ENCODE results near the gene NDUFA3.

Gene NDUFA3

DNA sequence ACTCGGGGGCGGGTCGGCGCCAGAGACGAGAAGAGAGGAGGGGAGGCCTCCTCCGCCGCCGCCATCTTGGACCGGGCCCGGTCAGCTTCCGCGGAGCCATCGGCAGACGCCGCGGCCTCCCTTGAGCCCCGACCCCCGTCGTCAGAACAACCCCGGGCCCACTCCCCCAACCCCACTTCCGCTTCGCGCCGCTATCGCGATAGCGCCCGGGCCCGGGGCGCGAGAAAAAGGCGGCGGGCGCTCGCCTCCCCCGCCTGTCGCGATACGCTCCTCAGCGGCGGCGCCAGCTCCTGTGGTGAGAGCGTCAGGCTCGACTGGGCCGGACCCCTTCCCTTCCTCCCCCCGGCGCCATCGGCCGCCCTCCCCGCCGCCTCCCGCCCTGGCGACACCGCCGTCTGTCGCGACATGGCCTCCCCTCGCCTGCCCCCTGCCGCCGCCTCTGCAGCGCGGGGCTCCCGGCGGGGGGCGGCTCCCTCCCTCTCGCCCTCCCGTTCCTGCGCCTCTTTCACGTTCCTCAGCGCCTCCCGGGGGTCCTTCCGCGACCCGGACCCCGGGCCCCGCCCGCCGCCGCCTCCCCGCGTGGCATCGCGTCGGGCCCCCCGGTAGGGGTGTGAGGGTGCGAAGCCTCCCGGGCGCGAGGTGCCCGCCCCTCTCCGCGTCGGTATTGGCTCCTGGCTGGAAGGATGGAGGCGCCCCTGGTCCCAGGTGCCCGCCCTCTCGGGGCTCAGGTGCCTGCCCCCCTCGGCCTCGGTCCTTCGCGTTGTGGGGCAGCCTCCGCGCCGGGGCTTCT lies 35.2 kb downstream of the NDUFA3 start, which contains the start of gene CNOT3:
Gene CNOT3, plus strand, starts transcription at position 64 of the 790 bp plus-strand sequence. CDS start 5,217 bp downstream, outside the sequence.
- TF ChIP-seq, protein P1, sequence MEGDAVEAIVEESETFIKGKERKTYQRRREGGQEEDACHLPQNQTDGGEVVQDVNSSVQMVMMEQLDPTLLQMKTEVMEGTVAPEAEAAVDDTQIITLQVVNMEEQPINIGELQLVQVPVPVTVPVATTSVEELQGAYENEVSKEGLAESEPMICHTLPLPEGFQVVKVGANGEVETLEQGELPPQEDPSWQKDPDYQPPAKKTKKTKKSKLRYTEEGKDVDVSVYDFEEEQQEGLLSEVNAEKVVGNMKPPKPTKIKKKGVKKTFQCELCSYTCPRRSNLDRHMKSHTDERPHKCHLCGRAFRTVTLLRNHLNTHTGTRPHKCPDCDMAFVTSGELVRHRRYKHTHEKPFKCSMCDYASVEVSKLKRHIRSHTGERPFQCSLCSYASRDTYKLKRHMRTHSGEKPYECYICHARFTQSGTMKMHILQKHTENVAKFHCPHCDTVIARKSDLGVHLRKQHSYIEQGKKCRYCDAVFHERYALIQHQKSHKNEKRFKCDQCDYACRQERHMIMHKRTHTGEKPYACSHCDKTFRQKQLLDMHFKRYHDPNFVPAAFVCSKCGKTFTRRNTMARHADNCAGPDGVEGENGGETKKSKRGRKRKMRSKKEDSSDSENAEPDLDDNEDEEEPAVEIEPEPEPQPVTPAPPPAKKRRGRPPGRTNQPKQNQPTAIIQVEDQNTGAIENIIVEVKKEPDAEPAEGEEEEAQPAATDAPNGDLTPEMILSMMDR (IDR thresholded peaks at IDR 0.05) = no peak

DNA sequence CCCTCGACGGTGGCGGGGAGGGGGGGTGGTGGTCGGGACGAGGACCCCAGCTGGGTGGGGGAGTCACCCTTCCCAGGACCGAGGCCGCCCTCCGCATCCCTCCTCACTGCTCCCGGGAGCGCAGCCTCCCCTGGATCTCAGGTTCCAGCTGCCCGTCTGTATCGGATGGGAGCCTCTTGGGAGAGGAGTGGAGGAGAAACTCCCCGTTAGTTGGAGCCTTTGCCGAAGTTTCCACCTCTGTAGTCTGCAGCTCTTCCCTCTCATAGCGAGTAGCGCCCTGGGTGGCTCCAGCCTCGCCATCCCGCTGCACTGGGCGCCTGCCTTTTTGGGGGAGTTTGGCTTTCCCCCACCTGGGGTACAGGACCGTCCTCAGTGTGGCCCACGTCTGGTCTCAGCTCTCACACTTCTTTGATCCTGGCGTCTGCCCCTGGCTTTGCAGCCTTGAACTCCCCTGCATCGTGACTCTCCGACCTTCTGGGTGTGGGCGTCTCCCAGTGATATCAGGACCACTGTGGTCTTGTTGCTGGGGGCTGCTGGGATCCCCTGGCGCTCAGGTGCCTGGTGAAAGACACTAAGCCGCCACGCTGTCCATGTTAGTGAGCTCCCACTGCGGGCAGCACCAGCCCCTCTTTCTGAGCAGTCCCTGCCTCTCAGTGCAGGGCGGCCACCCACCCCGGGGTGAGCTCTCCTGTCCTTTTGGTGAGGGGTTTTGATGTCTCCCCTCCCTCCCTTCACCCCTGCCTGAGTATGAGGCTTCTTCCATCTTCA lies 36.0 kb downstream of the NDUFA3 start:
- TF ChIP-seq, protein P1 (IDR thresholded peaks at IDR 0.05) = no peak

DNA sequence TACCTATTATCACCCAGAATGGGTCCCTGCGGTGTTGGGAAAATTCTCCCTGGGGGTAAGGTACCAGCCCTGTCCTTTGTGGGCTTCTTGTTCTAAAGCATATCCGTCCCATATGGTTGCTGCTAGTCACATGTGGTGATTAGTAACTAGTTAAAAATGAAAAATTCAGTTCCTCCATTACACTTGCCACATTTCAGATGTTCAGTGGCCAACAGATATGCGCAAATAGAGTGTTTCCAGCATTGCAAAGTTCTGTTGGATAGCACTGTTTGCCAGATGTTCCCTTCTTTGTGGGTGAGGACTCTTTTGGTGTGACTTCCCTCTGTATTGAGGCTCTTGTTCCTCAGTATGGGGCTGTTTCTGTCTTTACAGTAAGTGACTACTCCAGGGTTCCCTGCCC lies 38.7 kb downstream of the NDUFA3 start:
- TF ChIP-seq, protein P1 (IDR thresholded peaks at IDR 0.05) = no peak

DNA sequence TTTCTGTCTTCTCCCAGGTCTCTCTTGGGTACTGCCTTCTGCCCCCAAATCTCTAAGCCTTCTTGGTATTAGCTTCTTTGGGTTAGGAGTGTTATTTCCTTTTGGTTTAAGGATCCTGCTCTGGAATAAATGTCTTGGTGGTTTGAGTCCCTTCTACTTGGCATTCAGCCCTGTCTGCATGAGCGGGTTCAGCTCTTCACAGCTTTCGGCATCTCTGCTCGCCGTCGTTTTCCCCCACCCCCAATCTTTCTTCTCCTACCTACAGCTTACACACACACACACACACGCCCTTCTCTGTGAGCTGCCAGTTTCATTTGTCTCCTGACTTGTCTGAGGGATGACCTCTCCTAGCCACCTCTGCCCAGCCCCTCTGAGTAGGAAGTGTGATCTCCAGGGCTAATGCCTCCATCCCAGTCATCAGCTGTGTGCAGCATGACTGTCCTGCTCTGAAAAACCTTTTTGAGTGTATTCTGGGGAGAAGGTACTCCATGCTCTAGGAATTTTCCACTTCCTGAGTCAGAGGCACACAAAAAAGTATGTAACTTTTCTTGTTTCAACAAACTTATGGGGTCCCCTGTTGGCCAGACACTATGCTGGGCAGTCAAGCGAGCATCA lies 39.6 kb downstream of the NDUFA3 start:
- TF ChIP-seq, protein P1 (IDR thresholded peaks at IDR 0.05) = no peak

DNA sequence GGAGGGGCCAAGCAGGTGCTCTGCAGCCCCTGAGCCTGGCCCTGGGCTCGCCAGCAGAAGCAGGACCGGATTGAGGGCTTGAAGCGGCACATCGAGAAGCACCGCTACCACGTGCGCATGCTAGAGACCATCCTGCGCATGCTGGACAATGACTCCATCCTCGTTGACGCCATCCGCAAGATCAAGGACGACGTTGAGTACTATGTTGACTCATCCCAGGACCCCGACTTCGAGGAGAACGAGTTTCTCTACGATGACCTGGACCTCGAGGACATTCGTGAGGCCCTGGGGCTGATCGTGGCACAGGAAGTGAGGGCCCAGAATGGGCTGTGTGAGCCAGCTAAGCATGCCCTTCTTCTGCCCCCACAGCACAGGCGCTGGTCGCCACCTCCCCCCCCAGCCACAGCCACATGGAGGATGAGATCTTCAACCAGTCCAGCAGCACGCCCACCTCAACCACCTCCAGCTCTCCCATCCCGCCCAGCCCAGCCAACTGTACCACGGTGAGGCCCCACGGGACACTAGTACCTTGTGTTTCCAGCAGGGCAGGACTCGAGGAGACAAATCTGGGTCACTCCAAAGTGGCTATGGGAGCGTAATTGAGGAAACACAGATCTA lies 43.0 kb downstream of the NDUFA3 start:
- TF ChIP-seq, protein P1 (IDR thresholded peaks at IDR 0.05) = no peak

DNA sequence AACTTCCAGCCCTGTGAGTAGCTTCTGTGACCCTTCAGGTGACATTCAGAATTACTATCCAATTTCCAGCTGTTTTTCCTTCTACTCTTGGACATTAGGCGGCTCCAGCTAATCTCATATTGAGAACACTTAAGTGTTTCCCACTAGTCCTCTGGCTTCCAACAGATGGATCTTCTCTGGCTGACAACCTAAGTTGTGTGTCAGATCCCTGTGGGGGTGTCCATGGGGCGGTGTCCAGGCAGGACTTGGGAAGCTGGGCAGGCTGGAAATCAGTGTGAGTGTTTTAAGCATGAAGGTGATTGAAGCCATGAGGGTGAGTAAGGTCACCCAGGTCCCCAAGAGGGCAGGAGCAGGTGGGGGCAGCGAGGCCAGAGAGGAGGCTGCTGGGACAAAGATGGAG lies 45.0 kb downstream of the NDUFA3 start:
- TF ChIP-seq, protein P1 (IDR thresholded peaks at IDR 0.05) = no peak

DNA sequence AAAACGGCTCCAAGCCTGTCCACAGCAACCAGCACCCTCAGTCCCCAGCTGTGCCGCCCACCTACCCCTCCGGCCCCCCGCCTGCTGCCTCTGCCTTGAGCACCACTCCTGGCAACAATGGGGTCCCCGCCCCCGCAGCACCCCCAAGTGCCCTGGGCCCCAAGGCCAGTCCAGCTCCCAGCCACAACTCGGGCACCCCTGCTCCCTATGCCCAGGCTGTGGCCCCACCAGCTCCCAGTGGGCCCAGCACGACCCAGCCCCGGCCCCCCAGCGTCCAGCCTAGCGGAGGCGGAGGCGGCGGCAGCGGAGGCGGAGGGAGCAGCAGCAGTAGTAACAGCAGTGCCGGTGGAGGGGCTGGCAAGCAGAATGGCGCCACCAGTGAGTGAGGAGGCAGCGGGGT lies 45.5 kb downstream of the NDUFA3 start:
- TF ChIP-seq, protein P1 (IDR thresholded peaks at IDR 0.05) = no peak
